Osteoblast (primary cell): ENCODE measurements around the gene RAB40B. TPM values are rescaled to one million over a fixed set of nuclear protein-coding genes. Genes with fewer than 3 reads are reported as not detected.
A peak's percentile ranks its signal among the peaks of the same experiment; 100 is the strongest.

Source experiments
- DNase-seq: peaks from one replicate; pipeline ENCODE4 v3.0.0; 2011; ENCODE audit warnings: low spot score, mixed read lengths; ENCODE audit not compliant: insufficient read length; ENCODE audit errors: missing footprints
- H2AFZ ChIP-seq: 2 replicates; pipeline ENCODE4 v1.6.0; 2011; ENCODE audit warnings: mild to moderate bottlenecking, low read length
- H3K27ac ChIP-seq: 2 replicates; pipeline ENCODE4 v1.5.1; 2011; ENCODE audit warnings: mild to moderate bottlenecking, low read depth, low read length, moderate library complexity
- H3K27me3 ChIP-seq: 2 replicates; pipeline ENCODE4 v1.6.0; 2012; ENCODE audit warnings: mild to moderate bottlenecking, control low read depth, inconsistent platforms, low read length, moderate library complexity; ENCODE audit not compliant: insufficient read depth
- H3K36me3 ChIP-seq: 2 replicates; pipeline ENCODE4 v1.5.1; 2011; ENCODE audit warnings: mild to moderate bottlenecking, low read length, control low read depth, moderate library complexity; ENCODE audit not compliant: insufficient read depth
- H3K4me1 ChIP-seq: 2 replicates; pipeline ENCODE4 v1.5.1; 2011; ENCODE audit warnings: mild to moderate bottlenecking, low read length, control low read depth, moderate library complexity; ENCODE audit not compliant: insufficient read depth
- H3K4me2 ChIP-seq: 2 replicates; pipeline ENCODE4 v1.6.0; 2011; ENCODE audit warnings: mild to moderate bottlenecking, low read length; ENCODE audit not compliant: insufficient read depth
- H3K4me3 ChIP-seq: fragments of 200-600 bp; sonication (generic); 3 replicates; pipeline ENCODE4 v1.5.1; 2012; ENCODE audit warnings: mild to moderate bottlenecking, low read length, inconsistent platforms; ENCODE audit not compliant: insufficient read depth
- H3K79me2 ChIP-seq: 2 replicates; pipeline ENCODE4 v1.6.0; 2012; ENCODE audit warnings: mild to moderate bottlenecking, low read length, control low read depth, inconsistent platforms; ENCODE audit not compliant: insufficient read depth
- H3K9me3 ChIP-seq: 2 replicates; pipeline ENCODE4 v1.5.1; 2011; ENCODE audit warnings: low read depth, low read length, control low read depth
- H4K20me1 ChIP-seq: 2 replicates; pipeline ENCODE4 v1.6.0; 2012; ENCODE audit warnings: mild to moderate bottlenecking, low read length, control low read depth; ENCODE audit not compliant: insufficient read depth
- CTCF ChIP-seq: IDR thresholded peaks from 2 replicates; pipeline ENCODE4 v1.5.1; 2011; ENCODE audit warnings: mild to moderate bottlenecking, low read depth, low read length, moderate library complexity; ENCODE audit errors: extremely low read depth
- total RNA-seq: library from RNA; depleted of rRNA; stranded (reverse); fragments of >200 nt; gene quantifications from 2 replicates; pipeline ENCODE4 v1.2.3, GENCODE V29; 2012

The RAB40B gene
- total RNA-seq, 1 donor = 8.3 TPM

GRCh38 chr17:82696916-82697807 is 1.3 kb downstream of the RAB40B start:
- Histone ChIP-seq H3K27ac (no peak overlapping the region), H3K4me1 (peaks cover 11% of the 10 kb centered on the region), H3K27me3 (no peaks in the 10 kb centered on the region), H3K4me3 (peak overlapping the region; percentile 75), H3K9me3 (no peaks in the 10 kb centered on the region), H3K4me2 (peak overlapping the region; percentile 84), H3K36me3 (no peaks in the 10 kb centered on the region), H2AFZ (peak overlapping the region; percentile 35), H3K79me2 (peaks cover 2% of the 10 kb centered on the region), H4K20me1 (peaks cover 14% of the 10 kb centered on the region)
- peak; percentile 91 for DNase-seq
- TF ChIP-seq CTCF = no peak

DNA sequence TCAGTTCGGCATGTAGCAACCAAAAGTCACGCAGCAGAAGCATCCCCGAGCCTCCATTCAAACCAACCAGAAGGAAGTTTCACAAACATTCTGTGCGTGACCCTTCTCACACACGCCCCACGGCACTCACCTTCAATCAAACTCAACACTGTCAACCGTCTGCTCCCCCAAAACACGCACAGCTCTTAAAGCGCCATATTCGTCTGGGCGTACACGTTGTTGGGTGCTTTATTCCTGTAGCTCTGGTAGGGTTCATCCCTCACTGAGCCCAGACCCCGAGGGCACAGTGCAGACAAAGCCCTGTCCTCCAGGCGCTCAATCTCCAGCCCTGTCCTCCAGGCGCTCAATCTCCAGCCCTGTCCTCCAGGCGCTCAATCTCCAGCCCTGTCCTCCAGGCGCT is 2.2 kb downstream of the RAB40B start:
- Histone ChIP-seq H4K20me1 (peaks cover 14% of the 10 kb centered on the region), H2AFZ (no peak overlapping the region), H3K36me3 (no peaks in the 10 kb centered on the region), H3K79me2 (peaks cover 2% of the 10 kb centered on the region), H3K4me2 (no peak overlapping the region), H3K9me3 (no peaks in the 10 kb centered on the region), H3K27ac (no peak overlapping the region), H3K4me1 (peaks cover 11% of the 10 kb centered on the region), H3K4me3 (no peak overlapping the region), H3K27me3 (no peaks in the 10 kb centered on the region)
- no peak for TF ChIP-seq CTCF
- DNase-seq = peak; percentile 63

GRCh38 chr17:82694647-82695046 is 3.9 kb downstream of the RAB40B start:
- no peaks in the 10 kb centered on the region for H3K9me3 ChIP-seq
- no peaks in the 10 kb centered on the region for H3K27me3 ChIP-seq
- DNase-seq = peak; percentile 80
- H2AFZ ChIP-seq = no peak overlapping the region
- no peak overlapping the region for H3K27ac ChIP-seq
- peaks cover 2% of the 10 kb centered on the region for H3K79me2 ChIP-seq
- H3K4me1 ChIP-seq = peaks cover 11% of the 10 kb centered on the region
- TF ChIP-seq CTCF = no peak
- no peaks in the 10 kb centered on the region for H3K36me3 ChIP-seq
- H3K4me2 ChIP-seq = no peak overlapping the region
- peaks cover 14% of the 10 kb centered on the region for H4K20me1 ChIP-seq
- H3K4me3 ChIP-seq = no peak overlapping the region

DNA sequence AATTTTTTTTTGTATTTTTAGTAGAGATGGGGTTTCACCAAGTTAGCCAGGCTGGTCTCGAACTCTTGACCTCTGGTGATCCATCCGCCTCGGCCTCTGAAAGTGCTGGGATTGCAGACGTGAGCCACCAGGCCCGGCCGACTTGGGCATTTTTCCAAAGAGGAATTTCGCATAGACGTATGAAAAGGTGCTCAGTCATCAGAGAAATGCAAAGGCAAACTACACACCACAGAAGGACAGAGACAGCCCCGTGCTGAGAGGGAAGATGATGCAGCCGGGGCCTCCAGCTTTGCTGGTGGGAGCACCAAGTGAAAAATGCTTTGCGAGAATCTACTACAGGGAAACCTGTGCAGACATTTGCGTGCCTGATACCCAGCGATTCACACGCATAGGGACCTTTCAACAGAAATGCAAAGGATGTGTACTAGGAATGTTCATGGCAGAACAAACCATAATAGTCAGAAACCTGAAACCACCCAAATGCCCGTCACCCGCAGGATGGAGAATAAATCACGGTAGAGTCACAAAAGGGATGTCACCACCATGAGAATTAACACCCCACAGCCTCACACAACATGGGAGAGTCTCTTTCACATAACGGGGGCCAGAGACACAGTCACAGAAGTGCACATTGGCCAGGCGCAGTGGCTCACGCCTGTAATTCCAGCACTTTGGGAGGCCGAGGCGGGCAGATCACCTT is 5.2 kb downstream of the RAB40B start:
- Histone ChIP-seq H3K27ac (no peak overlapping the region), H3K4me2 (no peak overlapping the region), H3K36me3 (no peaks in the 10 kb centered on the region), H3K4me1 (peaks cover 5% of the 10 kb centered on the region), H3K79me2 (peaks cover 2% of the 10 kb centered on the region), H3K4me3 (no peak overlapping the region), H2AFZ (no peak overlapping the region), H3K9me3 (no peaks in the 10 kb centered on the region), H3K27me3 (no peaks in the 10 kb centered on the region), H4K20me1 (peaks cover 10% of the 10 kb centered on the region)
- TF ChIP-seq CTCF = no peak
- peak; percentile 59 for DNase-seq
